HG03045 (cell line): ENCODE measurements around the gene B4GALT1.

Experiments used
- ATAC-seq: cut with Tn5 transposase; IDR thresholded peaks from one replicate; pipeline ENCODE4 v1.9.1; 2021; ENCODE audit warnings: mild to moderate bottlenecking, moderate library complexity; ENCODE audit not compliant: unreplicated experiment

Gene B4GALT1, protein sequence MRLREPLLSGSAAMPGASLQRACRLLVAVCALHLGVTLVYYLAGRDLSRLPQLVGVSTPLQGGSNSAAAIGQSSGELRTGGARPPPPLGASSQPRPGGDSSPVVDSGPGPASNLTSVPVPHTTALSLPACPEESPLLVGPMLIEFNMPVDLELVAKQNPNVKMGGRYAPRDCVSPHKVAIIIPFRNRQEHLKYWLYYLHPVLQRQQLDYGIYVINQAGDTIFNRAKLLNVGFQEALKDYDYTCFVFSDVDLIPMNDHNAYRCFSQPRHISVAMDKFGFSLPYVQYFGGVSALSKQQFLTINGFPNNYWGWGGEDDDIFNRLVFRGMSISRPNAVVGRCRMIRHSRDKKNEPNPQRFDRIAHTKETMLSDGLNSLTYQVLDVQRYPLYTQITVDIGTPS

DNA sequence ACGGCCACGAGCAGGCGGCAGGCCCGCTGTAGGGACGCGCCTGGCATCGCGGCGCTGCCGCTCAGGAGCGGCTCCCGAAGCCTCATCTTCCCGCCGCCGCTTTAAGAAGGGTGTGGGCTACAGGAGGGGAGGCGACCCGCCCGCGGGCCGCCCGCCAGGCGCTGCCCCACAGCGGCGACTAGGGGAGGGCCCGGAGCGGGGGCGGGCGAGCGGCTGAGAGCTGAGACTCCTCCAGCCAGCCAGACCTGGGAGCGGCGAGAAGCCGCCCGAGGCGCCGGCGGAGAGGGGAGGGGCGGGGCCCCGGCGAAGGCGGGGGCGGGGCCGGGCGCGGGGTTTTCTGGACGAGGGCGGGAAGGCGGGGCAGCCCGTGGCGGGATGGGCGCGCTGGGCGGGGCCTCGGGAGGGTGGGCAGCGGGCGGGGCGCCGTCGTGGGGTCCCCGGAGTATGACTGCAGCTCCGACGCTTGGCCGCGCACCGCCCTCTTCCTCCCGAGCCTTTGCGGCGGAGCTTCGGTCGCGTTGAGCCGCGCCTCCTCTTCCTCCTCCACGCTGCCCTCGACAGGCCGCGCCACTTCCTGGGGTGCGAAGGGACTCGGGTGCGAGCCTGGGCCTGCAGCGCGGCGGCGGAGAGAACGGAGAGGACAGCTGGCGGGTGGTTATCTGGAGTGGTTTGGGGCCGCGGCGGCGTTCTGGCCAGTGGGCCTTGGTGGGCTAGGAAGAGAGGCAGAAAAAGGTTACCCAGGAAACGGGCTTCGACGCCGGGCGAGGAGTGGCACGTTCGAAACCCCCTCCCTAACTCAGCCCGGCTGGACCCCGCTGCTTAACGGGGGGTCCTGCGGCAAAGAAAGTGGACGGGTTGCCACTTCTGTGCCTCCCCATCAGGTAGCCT, at the start of gene B4GALT1:
Gene B4GALT1 (minus strand): TSS at position 253 of the 888 bp plus-strand sequence. CDS start 167 bp downstream, at position 86.
- peak; percentile 61 for ATAC-seq

GRCh38 chr9:33211695-33212393, 44.7 kb upstream of the B4GALT1 start:
- no peak for ATAC-seq

DNA sequence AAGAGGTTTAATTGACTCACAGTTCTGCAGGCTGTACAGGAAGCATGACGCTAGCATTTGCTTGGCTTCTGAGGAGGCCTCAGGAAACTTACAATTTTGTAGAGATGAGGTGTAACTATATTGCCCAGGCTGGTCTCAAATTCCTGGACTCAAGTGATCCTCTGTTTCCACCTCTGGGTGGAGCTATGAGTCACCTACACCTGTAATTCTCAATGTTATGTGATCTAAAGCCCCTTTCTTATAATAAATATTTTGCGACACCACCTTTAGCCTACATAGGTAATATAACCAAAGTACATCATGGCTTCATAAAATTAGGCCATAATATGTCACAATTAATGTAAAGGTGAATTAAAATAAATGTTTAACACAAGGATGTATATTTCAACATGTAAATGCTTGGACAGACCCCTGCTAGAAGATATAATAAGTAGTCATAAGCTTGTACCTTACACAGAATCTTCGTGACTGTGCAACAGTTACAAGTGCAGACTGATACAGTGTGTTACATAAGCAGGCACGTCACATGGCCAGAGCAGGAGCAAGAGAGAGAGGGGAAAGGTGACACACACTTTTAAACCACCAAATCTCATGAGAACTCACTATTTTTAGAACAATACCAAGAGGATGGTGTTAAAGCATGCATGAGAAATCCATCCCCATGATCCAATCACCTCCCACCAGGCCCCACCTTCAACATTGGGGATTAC, 43.0 kb upstream of the B4GALT1 start:
- no peak for ATAC-seq

DNA sequence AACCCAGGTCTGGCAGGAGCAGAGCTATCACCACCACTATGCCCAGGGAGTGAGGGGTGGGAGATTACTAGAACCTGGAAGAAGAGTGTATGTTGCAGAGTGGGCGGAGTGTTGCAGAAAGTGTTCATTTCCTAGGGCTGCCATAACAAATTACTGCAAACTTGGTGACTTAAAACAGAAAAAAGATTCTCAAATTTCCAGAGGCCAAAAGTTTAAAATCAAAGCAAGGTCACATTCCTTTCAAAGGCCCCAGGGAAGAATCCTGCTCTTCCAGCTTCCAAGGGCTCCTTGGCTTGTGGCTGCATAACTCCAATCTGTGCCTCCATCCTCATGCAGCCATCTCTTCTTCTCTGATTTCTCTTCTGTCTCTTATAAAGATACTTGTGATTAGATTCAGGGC, 42.3 kb upstream of the B4GALT1 start:
- ATAC-seq: no peak

DNA sequence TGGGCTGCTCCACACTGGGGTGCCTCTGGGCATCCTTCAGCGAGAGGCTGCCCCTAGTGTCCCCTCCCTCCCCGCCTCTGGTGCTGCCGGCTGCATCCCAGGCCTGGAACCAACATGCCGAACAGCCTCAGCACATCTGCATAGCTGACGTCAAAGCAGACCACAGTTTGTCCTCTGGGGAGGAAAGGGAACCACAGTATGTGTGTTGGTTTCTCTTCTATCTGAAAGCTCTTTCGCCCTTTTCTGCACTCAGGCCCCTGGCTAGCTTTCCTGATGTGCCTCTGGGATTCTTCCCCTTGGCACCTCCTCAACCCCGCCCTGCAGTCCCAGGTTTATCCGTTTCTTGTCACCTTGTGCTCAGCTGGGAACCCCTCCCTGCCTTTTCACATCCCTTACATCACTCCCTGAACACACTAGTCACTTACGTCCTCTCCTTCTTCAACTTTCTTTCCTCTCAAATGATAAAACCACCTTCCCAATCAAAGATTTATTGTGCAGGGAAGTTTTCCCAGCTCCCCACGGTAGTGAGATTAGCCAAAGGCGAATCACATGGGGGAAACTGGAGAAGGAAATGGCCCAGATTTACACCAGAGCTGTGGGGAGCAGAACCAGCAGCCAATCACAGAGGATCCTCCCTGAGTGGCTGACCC, 35.5 kb upstream of the B4GALT1 start:
- ATAC-seq: peak; percentile 98

DNA sequence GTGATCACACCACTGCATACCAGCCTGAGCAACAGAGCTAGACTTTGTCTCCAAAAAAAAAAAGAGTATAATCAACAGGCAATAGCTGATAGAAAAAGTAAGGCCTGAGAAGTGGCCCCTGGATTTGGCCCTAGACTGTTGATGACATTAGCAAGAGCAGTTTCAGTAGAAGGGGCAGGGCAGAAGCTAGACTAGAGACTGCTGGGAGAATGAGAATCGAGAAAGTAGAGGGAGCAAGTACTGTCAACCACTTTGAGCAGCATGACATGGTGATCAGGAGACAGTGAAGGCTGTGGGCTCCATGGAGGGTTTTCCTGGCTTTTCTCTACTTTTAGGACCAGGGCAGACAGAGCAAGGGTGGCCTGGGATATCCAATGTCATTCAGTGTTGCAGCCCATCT, 34.9 kb upstream of the B4GALT1 start:
- ATAC-seq: peak; percentile 47

GRCh38 chr9:33198165-33198564, 31.0 kb upstream of the B4GALT1 start:
- ATAC-seq: no peak

DNA sequence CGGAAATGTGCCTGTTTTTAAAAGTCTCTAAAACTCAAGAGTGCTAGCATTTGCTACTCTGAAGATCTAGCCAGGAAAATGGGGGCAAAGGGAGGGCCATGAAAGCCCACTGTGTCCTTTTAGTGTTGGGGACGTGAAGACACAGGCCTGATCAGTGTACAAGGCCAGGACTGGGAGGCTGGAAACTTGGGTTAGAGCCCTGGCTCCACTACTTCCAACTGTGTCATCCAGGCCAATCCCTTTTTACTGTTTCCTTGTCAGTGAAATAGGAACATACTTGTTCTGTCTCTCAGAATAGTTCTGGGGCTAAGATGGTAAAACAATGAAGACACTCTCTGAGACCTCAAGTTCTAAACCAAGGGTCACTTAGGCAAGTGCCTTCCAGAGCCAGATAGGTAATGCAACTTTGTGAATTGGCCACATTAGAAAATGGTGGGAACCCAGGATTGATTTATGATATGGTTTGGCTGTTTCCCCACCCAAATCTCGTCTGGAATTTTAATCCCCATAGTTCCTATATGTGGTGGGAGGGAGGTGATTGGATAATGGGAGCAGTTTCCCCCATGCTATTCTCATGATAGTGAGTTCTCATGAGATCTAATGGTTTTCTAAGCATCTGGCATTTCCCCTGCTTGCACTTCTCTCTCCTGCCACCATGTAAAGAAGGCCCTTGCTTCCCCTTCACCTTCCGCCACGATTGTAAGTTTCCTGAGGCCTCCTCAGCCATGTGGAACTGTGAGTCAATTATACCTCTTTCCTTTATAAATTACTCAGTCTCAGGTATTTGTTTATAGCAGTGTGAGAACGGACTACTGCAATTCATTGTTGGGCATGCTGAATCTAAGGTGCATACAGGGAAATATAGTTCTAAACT, 30.4 kb upstream of the B4GALT1 start:
- ATAC-seq: no peak

DNA sequence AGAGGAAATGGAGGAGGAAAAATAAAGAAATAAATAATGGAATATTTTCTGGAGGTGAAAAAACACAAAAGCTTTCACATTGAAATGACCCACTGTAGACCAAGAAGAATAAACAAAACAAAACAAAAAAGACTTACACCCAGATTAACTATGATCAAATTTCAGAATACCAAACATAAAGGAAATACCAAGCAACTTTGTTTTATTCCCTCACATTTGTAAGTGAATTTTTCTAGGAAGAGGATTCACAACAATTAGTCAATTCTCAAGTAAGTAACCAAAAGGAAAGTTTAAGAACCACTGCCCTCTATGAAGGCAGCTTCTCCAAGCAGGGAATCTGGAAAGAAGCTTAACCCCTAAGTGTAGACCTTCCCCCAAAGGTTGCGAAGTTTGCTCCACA, 29.6 kb upstream of the B4GALT1 start:
- no peak for ATAC-seq

- ATAC-seq: no peak
These were observed 26.7 kb upstream of the B4GALT1 start for GRCh38 chr9:33193818-33194217.

- no peak for ATAC-seq
These were observed 25.5 kb upstream of the B4GALT1 start for GRCh38 chr9:33192493-33193255.

GRCh38 chr9:33190021-33190705, 23.0 kb upstream of the B4GALT1 start:
- no peak for ATAC-seq

DNA sequence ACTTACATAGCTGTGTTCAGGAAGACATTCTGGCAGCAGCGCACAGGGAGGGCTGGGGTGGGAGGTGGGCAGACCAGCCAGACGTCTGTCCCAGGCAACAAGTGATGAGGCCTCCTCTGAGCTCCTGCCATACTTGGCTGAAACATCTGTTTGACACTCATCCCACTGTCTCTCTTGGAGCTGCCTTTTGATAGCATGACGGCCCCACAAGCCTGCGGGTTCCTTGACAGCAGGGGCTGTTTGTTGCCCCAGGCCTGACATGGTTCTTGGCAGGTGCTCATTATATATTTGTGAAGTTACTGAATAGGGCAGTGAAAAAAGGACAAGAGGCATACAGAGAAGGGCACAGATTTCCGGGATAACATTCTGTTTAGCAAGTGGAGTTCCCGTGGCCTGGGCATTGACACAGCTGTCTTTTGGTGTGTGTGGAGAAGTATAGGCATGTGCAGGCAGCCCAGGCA, 22.2 kb upstream of the B4GALT1 start:
- no peak for ATAC-seq

DNA sequence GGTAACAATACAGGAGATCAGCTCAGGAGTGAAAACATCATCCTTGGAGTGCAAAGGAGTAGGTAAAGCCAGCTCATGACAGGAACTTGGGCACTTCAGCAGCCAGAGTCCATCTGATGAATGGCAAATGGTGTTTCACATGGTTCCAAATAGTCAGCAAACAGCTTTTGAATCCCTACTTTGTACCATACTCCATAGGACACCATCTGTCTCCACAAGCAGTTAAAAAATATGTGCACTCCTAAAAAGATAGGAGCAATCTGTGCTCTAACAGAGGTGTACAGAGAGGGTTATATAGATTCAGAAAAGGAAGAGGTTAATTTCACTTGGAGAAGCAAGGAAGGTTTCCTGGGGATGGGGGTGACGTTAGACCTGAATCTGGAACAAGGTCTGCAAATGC, 21.6 kb upstream of the B4GALT1 start:
- ATAC-seq: no peak

GRCh38 chr9:33187519-33188218, 20.5 kb upstream of the B4GALT1 start:
- no peak for ATAC-seq

DNA sequence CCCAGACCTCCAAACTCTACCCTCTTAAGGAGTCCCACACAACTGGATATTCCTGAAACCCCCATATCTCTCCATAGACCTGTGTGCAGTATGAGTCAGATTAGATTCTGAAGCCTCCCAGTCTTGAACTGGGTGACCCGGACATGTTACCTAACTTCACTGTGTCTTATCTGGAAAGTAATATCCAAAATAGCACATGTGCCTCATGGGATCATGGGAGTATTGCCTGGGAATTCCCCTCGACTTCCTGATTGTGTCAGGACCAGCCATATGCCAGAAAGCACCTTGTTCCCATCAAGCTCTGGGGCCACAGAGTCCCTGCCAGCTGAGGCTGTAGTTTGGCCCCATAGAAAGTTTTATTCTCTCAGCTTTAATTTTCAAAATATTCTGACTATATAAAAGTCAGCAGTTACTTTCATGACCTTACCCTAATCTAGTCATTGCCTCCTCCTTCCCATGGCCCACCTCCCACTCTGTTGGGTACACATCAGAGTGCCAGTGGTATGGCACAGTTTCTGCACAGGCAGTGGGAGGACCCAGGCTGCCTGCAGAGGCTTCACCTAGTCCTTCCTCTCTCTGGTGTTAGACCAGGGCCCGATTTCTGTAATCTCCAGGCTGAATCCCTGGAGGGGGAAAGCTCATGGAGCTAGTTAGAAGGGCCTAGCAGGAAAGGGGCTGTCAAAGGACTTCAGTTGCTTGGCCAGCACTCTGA, 19.5 kb upstream of the B4GALT1 start:
- no peak for ATAC-seq

GRCh38 chr9:33185858-33186257, 18.7 kb upstream of the B4GALT1 start:
- no peak for ATAC-seq
